ENCODE data around the gene MIA3.

The MIA3 gene

GRCh38 chr1:222618880-222619596, 1.1 kb downstream of the MIA3 start:
- no peak for DNase-seq

- no peak for DNase-seq
Observed at GRCh38 chr1:222620566-222620965, 2.7 kb downstream of the MIA3 start.

- no peak for DNase-seq
Observed at GRCh38 chr1:222622765-222623164, 4.9 kb downstream of the MIA3 start.

- DNase-seq, result no peak
Observed at GRCh38 chr1:222623458-222623857, 5.6 kb downstream of the MIA3 start.

- no peak for DNase-seq
Observed at GRCh38 chr1:222624214-222624613, 6.3 kb downstream of the MIA3 start.

GRCh38 chr1:222627232-222627631, 9.3 kb downstream of the MIA3 start:
- no peak for DNase-seq

GRCh38 chr1:222629921-222630535, 12.1 kb downstream of the MIA3 start:
- no peak for DNase-seq

GRCh38 chr1:222631611-222632208, 13.8 kb downstream of the MIA3 start:
- DNase-seq, result no peak

GRCh38 chr1:222632749-222633148, 14.9 kb downstream of the MIA3 start:
- DNase-seq, result no peak

- peak; percentile 55 to 88 for DNase-seq
Observed at GRCh38 chr1:222634180-222635013, 16.5 kb downstream of the MIA3 start.

- DNase-seq, result no peak
Observed at GRCh38 chr1:222641269-222641948, 23.5 kb downstream of the MIA3 start.

GRCh38 chr1:222642468-222642867, 24.6 kb downstream of the MIA3 start:
- no peak for DNase-seq

- DNase-seq, result no peak
Observed at GRCh38 chr1:222643606-222643937, 25.7 kb downstream of the MIA3 start.

GRCh38 chr1:222643938-222644635, 26.2 kb downstream of the MIA3 start:
- peak; percentile 97 to 99 for DNase-seq

- DNase-seq, result peak in 1 of 2 donors; percentile 54
Observed at GRCh38 chr1:222644636-222644980, 26.7 kb downstream of the MIA3 start.

GRCh38 chr1:222652676-222653075, 34.8 kb downstream of the MIA3 start:
- DNase-seq, result no peak

GRCh38 chr1:222653178-222653827, 35.4 kb downstream of the MIA3 start:
- DNase-seq, result peak in 1 of 2 donors; percentile 30

- peak; percentile 87 to 90 for DNase-seq
Observed at GRCh38 chr1:222654849-222655248, 37.0 kb downstream of the MIA3 start.

- DNase-seq, result no peak
Observed at GRCh38 chr1:222656391-222657155, 38.7 kb downstream of the MIA3 start.

GRCh38 chr1:222657899-222658298, 40.0 kb downstream of the MIA3 start:
- no peak for DNase-seq

- no peak for DNase-seq
Observed at GRCh38 chr1:222663431-222663934, 45.6 kb downstream of the MIA3 start.
